WERI-Rb-1 (cell line): ENCODE results near the gene NAGPA.
A peak's percentile ranks its signal among the peaks of the same experiment; 100 is the strongest.

Source experiments
- DNase-seq: peaks from one replicate; pipeline ENCODE4 v3.0.0-alpha.2; 2020
- H3K27ac ChIP-seq: fragments of 250-450 bp; sonication (Bioruptor Pico); 2 replicates; pipeline ENCODE4 v1.5.1; 2020; ENCODE audit warnings: mild to moderate bottlenecking, moderate library complexity
- H3K27me3 ChIP-seq: fragments of 250-450 bp; sonication (Bioruptor Pico); 2 replicates; pipeline ENCODE4 v1.5.1; 2021; ENCODE audit warnings: mild to moderate bottlenecking, low read depth, moderate library complexity; ENCODE audit not compliant: insufficient read depth, severe bottlenecking
- H3K36me3 ChIP-seq: fragments of 250-450 bp; sonication (Bioruptor Pico); 2 replicates; pipeline ENCODE4 v1.5.1; 2020; ENCODE audit warnings: mild to moderate bottlenecking, moderate library complexity
- H3K4me3 ChIP-seq: 2 replicates; pipeline ENCODE4 v1.5.1; 2011; ENCODE audit warnings: low read depth, mild to moderate bottlenecking, control low read depth, low read length
- H3K9me3 ChIP-seq: fragments of 250-450 bp; sonication (Bioruptor Pico); 2 replicates; pipeline ENCODE4 v1.5.1; 2021; ENCODE audit warnings: mild to moderate bottlenecking, moderate library complexity; ENCODE audit not compliant: severe bottlenecking
- CTCF ChIP-seq: IDR thresholded peaks from 2 replicates; pipeline ENCODE4 v1.5.1; 2011; ENCODE audit warnings: low read depth, mild to moderate bottlenecking, control low read depth, inconsistent platforms, low read length

The NAGPA gene

GRCh38 chr16:4982056-4982867 lies 51.5 kb downstream of the NAGPA start:
- Histone ChIP-seq H3K27me3 (no peaks in the 10 kb centered on the region), H3K9me3 (no peaks in the 10 kb centered on the region), H3K36me3 (no peaks in the 10 kb centered on the region), H3K4me3 (no peak overlapping the region; the same call in 1 of the 2 replicates), H3K27ac (no peak overlapping the region)
- no peak for TF ChIP-seq CTCF
- peak; percentile 39 for DNase-seq

DNA sequence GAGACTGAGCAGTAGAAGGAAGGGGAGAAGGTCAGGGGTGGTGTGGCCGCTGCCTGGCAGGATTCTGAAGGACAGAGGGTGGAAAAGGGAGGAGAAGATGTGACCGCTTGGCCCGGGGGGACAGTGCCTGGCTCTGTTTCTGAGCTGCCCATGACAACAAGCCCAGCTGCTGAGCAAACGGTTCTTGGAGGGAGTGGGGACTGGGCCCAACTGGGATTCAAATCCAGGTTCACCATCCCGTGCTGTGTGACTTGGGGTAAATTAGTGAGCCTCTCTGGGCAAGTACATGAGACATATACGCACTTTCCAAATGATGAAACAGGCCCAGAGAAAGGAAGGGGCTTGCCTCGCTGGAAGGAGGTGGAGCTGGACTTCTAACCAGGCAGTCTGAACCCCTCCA lies 52.3 kb downstream of the NAGPA start:
- no peak overlapping the region for H3K27ac ChIP-seq
- no peaks in the 10 kb centered on the region for H3K9me3 ChIP-seq
- no peaks in the 10 kb centered on the region for H3K36me3 ChIP-seq
- no peaks in the 10 kb centered on the region for H3K27me3 ChIP-seq
- no peak for DNase-seq
- H3K4me3 ChIP-seq: no peak overlapping the region
- no peak for TF ChIP-seq CTCF

- Histone ChIP-seq H3K27ac (no peak overlapping the region), H3K27me3 (no peaks in the 10 kb centered on the region), H3K36me3 (no peaks in the 10 kb centered on the region), H3K9me3 (no peaks in the 10 kb centered on the region), H3K4me3 (no peak overlapping the region)
- no peak for TF ChIP-seq CTCF
- DNase-seq: no peak
Observed at GRCh38 chr16:4980691-4981090, 53.0 kb downstream of the NAGPA start.

GRCh38 chr16:4979736-4980660 lies 53.7 kb downstream of the NAGPA start:
- Histone ChIP-seq H3K27me3 (no peaks in the 10 kb centered on the region), H3K4me3 (no peak overlapping the region), H3K36me3 (no peaks in the 10 kb centered on the region), H3K9me3 (no peaks in the 10 kb centered on the region), H3K27ac (no peak overlapping the region)
- no peak for TF ChIP-seq CTCF
- no peak for DNase-seq

- Histone ChIP-seq H3K4me3 (no peak overlapping the region), H3K27ac (no peak overlapping the region), H3K27me3 (no peaks in the 10 kb centered on the region), H3K36me3 (no peaks in the 10 kb centered on the region), H3K9me3 (no peaks in the 10 kb centered on the region)
- TF ChIP-seq CTCF: no peak
- DNase-seq: no peak
Observed at GRCh38 chr16:4979164-4979563, 54.6 kb downstream of the NAGPA start.
